Stimulated activated CD8-positive, alpha-beta memory T cell treated with anti-CD3 and anti-CD28 coated beads, Interleukin-4, amount 100 ng/mL, for 24 hours (primary cell): Measurements from ENCODE around the gene PPP1R37.

Experiments used
- DNase-seq: peaks from one replicate; pipeline ENCODE4 v3.0.0-alpha.2; 2020; ENCODE audit warnings: low read depth

The PPP1R37 gene

GRCh38 chr19:45170146-45171106 is 77.4 kb downstream of the PPP1R37 start:
- no peak for DNase-seq

GRCh38 chr19:45171211-45171623 is 78.2 kb downstream of the PPP1R37 start:
- no peak for DNase-seq

- DNase-seq, result no peak
These were observed 79.2 kb downstream of the PPP1R37 start for GRCh38 chr19:45172173-45172572.

- DNase-seq, result no peak
These were observed 79.7 kb downstream of the PPP1R37 start for GRCh38 chr19:45172611-45173208.

- DNase-seq, result no peak
These were observed 80.8 kb downstream of the PPP1R37 start for GRCh38 chr19:45173816-45174215.

GRCh38 chr19:45175515-45176345 is 82.8 kb downstream of the PPP1R37 start:
- no peak for DNase-seq

- no peak for DNase-seq
These were observed 84.9 kb downstream of the PPP1R37 start, which contains the start of gene TRAPPC6A for GRCh38 chr19:45177817-45178261. Gene TRAPPC6A, minus strand, starts transcription at chr19:45178237. Its CDS starts 19 bp downstream, at chr19:45178218.

- DNase-seq, result peak; percentile 99
These were observed 85.5 kb downstream of the PPP1R37 start, which contains the start of gene BLOC1S3 for GRCh38 chr19:45178262-45179071. Gene BLOC1S3, plus strand, starts transcription at chr19:45178784. Its CDS starts 513 bp downstream, at chr19:45179297.

- DNase-seq, result no peak
These were observed 86.3 kb downstream of the PPP1R37 start for GRCh38 chr19:45179072-45179891.

- no peak for DNase-seq
These were observed 87.0 kb downstream of the PPP1R37 start for GRCh38 chr19:45179892-45180370.

- no peak for DNase-seq
These were observed 88.0 kb downstream of the PPP1R37 start for GRCh38 chr19:45180936-45181335.

GRCh38 chr19:45182758-45183157 is 89.8 kb downstream of the PPP1R37 start:
- DNase-seq, result no peak

GRCh38 chr19:45184115-45184514 is 91.1 kb downstream of the PPP1R37 start:
- DNase-seq, result no peak

- DNase-seq, result no peak
These were observed 93.7 kb downstream of the PPP1R37 start for GRCh38 chr19:45186509-45187334.

GRCh38 chr19:45187421-45188100 is 94.6 kb downstream of the PPP1R37 start:
- DNase-seq, result no peak

- no peak for DNase-seq
These were observed 97.0 kb downstream of the PPP1R37 start for GRCh38 chr19:45189971-45190370.

GRCh38 chr19:45191375-45191774 is 98.4 kb downstream of the PPP1R37 start:
- DNase-seq, result no peak

- no peak for DNase-seq
These were observed 102.8 kb downstream of the PPP1R37 start for GRCh38 chr19:45195764-45196163.
